DND-41 (cell line): ENCODE data around the gene TMEFF1.

Source experiments
- CTCF ChIP-seq: IDR thresholded peaks from 2 replicates; pipeline ENCODE4 v1.5.1; 2012; ENCODE audit warnings: borderline replicate concordance, low read length, moderate library complexity, mild to moderate bottlenecking; ENCODE audit not compliant: poor library complexity, severe bottlenecking; ENCODE audit errors: extremely low read depth
- EZH2 ChIP-seq: IDR thresholded peaks from 3 replicates; pipeline ENCODE4 v1.6.1; 2012; ENCODE audit warnings: borderline replicate concordance, low read depth, mild to moderate bottlenecking, moderate library complexity, low read length, inconsistent platforms; ENCODE audit not compliant: severe bottlenecking

GRCh38 chr9:100489836-100490235 lies 16.9 kb downstream of the TMEFF1 start:
- TF ChIP-seq CTCF (no peak), EZH2 (no peak)
